Gastrocnemius medialis (tissue), 4 donors: Measurements from ENCODE around the gene ABHD12B.

Experiments
- CTCF ChIP-seq, 5 experiments: fragments of 450-650 bp in 3 of 5; fragments of 200-600 bp in 2 of 5; sonication (generic) in 2 of 5; IDR thresholded peaks in 4 of 5; conservative IDR thresholded peaks in 1 of 5; 1 replicate in 4 of 5; 2 replicates in 1 of 5; pipeline ENCODE4 v1.5.1; 2016 to 2019; ENCODE audit warnings: antibody characterized with exemption in 5 of 5, mild to moderate bottlenecking in 3 of 5, moderate library complexity in 3 of 5
- POLR2A ChIP-seq, 2 donors: fragments of 450-650 bp; IDR thresholded peaks; one replicate each; pipeline ENCODE4 v1.6.1; 2017; ENCODE audit warnings: antibody characterized with exemption in 2 of 2, mild to moderate bottlenecking in 2 of 2, moderate library complexity in 2 of 2

GRCh38 chr14:50883827-50884197 is 12.0 kb downstream of the ABHD12B start:
- TF ChIP-seq POLR2A (IDR thresholded peaks at IDR 0.05) = no peak
- TF ChIP-seq CTCF (IDR thresholded peaks at IDR 0.05 in 4 of 5, conservative IDR thresholded peaks at IDR 0.05 in 1 of 5) = no peak
